Lower leg skin (tissue), 3 donors: ENCODE data around the gene PTCRA.
"Not testable (repeated sequence)": the region's sequence is repeated elsewhere in the genome, so short reads cannot be mapped to it uniquely, and the experiment has no call there.

Experiments used
- CTCF ChIP-seq, 3 donors: fragments of 450-650 bp; IDR thresholded peaks; one replicate each; pipeline ENCODE4 v1.5.1; 2016; ENCODE audit warnings: antibody characterized with exemption in 3 of 3, mild to moderate bottlenecking in 3 of 3, moderate library complexity in 2 of 3
- POLR2A ChIP-seq, 2 donors: fragments of 450-650 bp; IDR thresholded peaks; one replicate each; pipeline ENCODE4 v1.6.1; 2016 to 2017; ENCODE audit warnings: antibody characterized with exemption in 2 of 2, mild to moderate bottlenecking in 1 of 2, moderate library complexity in 1 of 2

DNA sequence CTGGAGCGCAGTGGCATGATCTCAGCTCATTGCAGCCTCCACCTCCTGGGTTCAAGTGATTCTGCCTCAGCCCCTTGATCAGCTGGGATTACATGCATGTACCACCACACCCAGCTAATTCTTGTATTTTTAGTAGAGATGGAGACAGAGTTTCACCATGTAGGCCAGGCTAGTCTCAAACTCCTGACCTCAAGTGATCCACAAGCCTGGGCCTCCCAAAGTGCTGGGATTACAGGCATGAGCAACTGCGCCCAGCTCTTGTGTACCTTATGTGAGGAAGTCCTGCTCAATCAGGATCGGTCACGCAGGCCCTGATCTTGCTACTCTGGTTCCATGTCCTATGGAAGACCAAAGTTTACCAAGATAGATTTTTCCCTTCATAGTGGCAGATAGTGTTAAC is 27.7 kb upstream of the PTCRA start:
- not testable (repeated sequence) for TF ChIP-seq CTCF, POLR2A (IDR thresholded peaks at IDR 0.05)
